GM21367 (cell line): ENCODE measurements around the gene MRPS2.

ENCODE experiments used
- ATAC-seq: cut with Tn5 transposase; IDR thresholded peaks from one replicate; pipeline ENCODE4 v1.9.1; 2021; ENCODE audit not compliant: unreplicated experiment

MRPS2 gene

GRCh38 chr9:135551456-135551855, 51.0 kb downstream of the MRPS2 start:
- ATAC-seq, result no peak

GRCh38 chr9:135552021-135552697, 51.7 kb downstream of the MRPS2 start:
- ATAC-seq, result no peak

- ATAC-seq, result no peak
These were observed 52.3 kb downstream of the MRPS2 start for GRCh38 chr9:135552698-135553171.
